ENCODE data around the gene FAM83E. TPM values are rescaled to one million over a fixed set of nuclear protein-coding genes. Genes with fewer than 3 reads are reported as not detected.

FAM83E gene
- total and polyA plus RNA-seq, 2 donors (not counting 1 experiment from before 2014, with no cell fraction given), result 0.15 to 4.1 TPM

GRCh38 chr19:48613024-48613851 is 1.6 kb downstream of the FAM83E start:
- ChIA-PET CTCF (interaction anchor here (0.5 to 1.2 kb wide), 2 partner anchors 124 to 645 kb away, joined by 3 to 4 read pairs; no protein-coding TSS in a partner anchor), POLR2A (interaction anchor here (0.8 kb wide), 1 partner anchor 29 kb away, joined by 3 read pairs; no protein-coding TSS in a partner anchor)
- no peak overlapping the region for H3K4me2 ChIP-seq (replicated peaks; ENCODE audit: low read depth, low read length, poor library complexity, severe bottlenecking)
- H2AFZ ChIP-seq (ENCODE audit: insufficient read depth, low read depth, low read length, poor library complexity, severe bottlenecking), result no peak overlapping the region
- TF ChIP-seq CTCF (IDR thresholded peaks at IDR 0.05), result no peak
- no peak for TF ChIP-seq EZH2 (IDR thresholded peaks at IDR 0.05; ENCODE audit: borderline replicate concordance, insufficient read depth, low read depth, low read length, poor library complexity, severe bottlenecking)
- no peaks in the 10 kb centered on the region for H3K27me3 Mint-ChIP-seq
- peaks cover 10% of the 10 kb centered on the region for H3K79me2 ChIP-seq (ENCODE audit: control insufficient read depth, insufficient read depth, low read length)
- H3K36me3 ChIP-seq (replicated peaks in 1 of 2; ENCODE audit: control extremely low read depth in 1 of 2, control insufficient read depth in 1 of 2, extremely low read depth in 1 of 2, insufficient read depth in 2 of 2, low read length in 1 of 2), result peaks cover 0 to 35% of the 10 kb centered on the region in 2 experiments
- H3K4me3 ChIP-seq (ENCODE audit: control extremely low read depth in 1 of 5, extremely low read depth in 1 of 5, insufficient read depth in 1 of 5, low read depth in 2 of 5, low read length in 4 of 5), result no peak overlapping the region
- no peak overlapping the region for H3K27ac Mint-ChIP-seq
- ATAC-seq (ENCODE audit: low read depth) (no peak), DNase-seq (peak; percentile 34)
- intact Hi-C loops (cut with micrococcal nuclease), result no loop called here
- no peaks in the 10 kb centered on the region for H3K9me3 Mint-ChIP-seq (ENCODE audit: insufficient read depth)
- H4K20me1 ChIP-seq (ENCODE audit: control insufficient read depth, insufficient read depth, low read length, poor library complexity, severe bottlenecking), result peaks cover 37% of the 10 kb centered on the region
- no peak overlapping the region for H3K4me3 Mint-ChIP-seq
- peaks cover 28% of the 10 kb centered on the region for H3K4me1 Mint-ChIP-seq
- H3K9me3 ChIP-seq (ENCODE audit: control extremely low read depth in 1 of 3, control insufficient read depth in 2 of 3, insufficient read depth in 1 of 3, low read length in 2 of 3), result no peaks in the 10 kb centered on the region
- H3K4me1 ChIP-seq (ENCODE audit: control insufficient read depth in 2 of 2, insufficient read depth in 2 of 2, low read length in 2 of 2), result peaks cover 10 to 26% of the 10 kb centered on the region in 2 donors
- no peaks in the 10 kb centered on the region for H3K27me3 ChIP-seq (replicated peaks in 1 of 4; ENCODE audit: control extremely low read depth in 1 of 4, control insufficient read depth in 3 of 4, insufficient read depth in 4 of 4, low read length in 3 of 4)
- H3K9ac ChIP-seq (ENCODE audit: low read length), result no peak overlapping the region
- 87% methylated on average over 39 of the region's 39 CpGs for WGBS (ENCODE audit: insufficient coverage)
- H3K27ac ChIP-seq (ENCODE audit: low read length in 2 of 2), result no peak overlapping the region

- H3K4me2 ChIP-seq (replicated peaks; ENCODE audit: low read depth, low read length, poor library complexity, severe bottlenecking), result no peak overlapping the region
- no peak for ATAC-seq (ENCODE audit: low read depth)
These were observed 3.0 kb downstream of the FAM83E start for GRCh38 chr19:48611872-48612271.

More at GRCh38 chr19:48611872-48612271, 3.0 kb downstream of the FAM83E start:
- ChIA-PET POLR2A (interaction anchor here (0.7 kb wide), 1 partner anchor 38 kb away, joined by 5 read pairs; no protein-coding TSS in a partner anchor), CTCF (interaction anchor here (4.8 kb wide), 1 partner anchor 122 kb away, joined by 51 read pairs; no protein-coding TSS in a partner anchor)
- intact Hi-C loops (cut with micrococcal nuclease), result no loop called here
- WGBS (ENCODE audit: insufficient coverage), result 93% methylated on average over 14 of the region's 14 CpGs
- Histone ChIP-seq H3K4me1 (ENCODE audit: control insufficient read depth in 2 of 2, insufficient read depth in 2 of 2, low read length in 2 of 2) (peaks cover 0 to 12% of the 10 kb centered on the region in 2 donors), H3K27ac (ENCODE audit: low read length in 2 of 2) (no peak overlapping the region), H4K20me1 (ENCODE audit: control insufficient read depth, insufficient read depth, low read length, poor library complexity, severe bottlenecking) (peaks cover 23% of the 10 kb centered on the region), H3K79me2 (ENCODE audit: control insufficient read depth, insufficient read depth, low read length) (no peaks in the 10 kb centered on the region), H2AFZ (ENCODE audit: insufficient read depth, low read depth, low read length, poor library complexity, severe bottlenecking) (no peak overlapping the region), H3K4me3 (ENCODE audit: control extremely low read depth in 1 of 5, extremely low read depth in 1 of 5, insufficient read depth in 1 of 5, low read depth in 2 of 5, low read length in 4 of 5) (no peak overlapping the region), H3K9me3 (ENCODE audit: control extremely low read depth in 1 of 3, control insufficient read depth in 2 of 3, insufficient read depth in 1 of 3, low read length in 2 of 3) (no peaks in the 10 kb centered on the region), H3K9ac (ENCODE audit: low read length) (no peak overlapping the region), H3K36me3 (replicated peaks in 1 of 2; ENCODE audit: control extremely low read depth in 1 of 2, control insufficient read depth in 1 of 2, extremely low read depth in 1 of 2, insufficient read depth in 2 of 2, low read length in 1 of 2) (peaks cover 0 to 23% of the 10 kb centered on the region in 2 experiments), H3K27me3 (replicated peaks in 1 of 4; ENCODE audit: control extremely low read depth in 1 of 4, control insufficient read depth in 3 of 4, insufficient read depth in 4 of 4, low read length in 3 of 4) (no peaks in the 10 kb centered on the region)
- H3K9me3 Mint-ChIP-seq (ENCODE audit: insufficient read depth), result no peaks in the 10 kb centered on the region
- peaks cover 15% of the 10 kb centered on the region for H3K4me1 Mint-ChIP-seq
- no peaks in the 10 kb centered on the region for H3K27me3 Mint-ChIP-seq
- TF ChIP-seq EZH2 (IDR thresholded peaks at IDR 0.05; ENCODE audit: borderline replicate concordance, insufficient read depth, low read depth, low read length, poor library complexity, severe bottlenecking) (no peak), CTCF (IDR thresholded peaks at IDR 0.05) (no peak)
- H3K4me3 Mint-ChIP-seq, result no peak overlapping the region
- no peak overlapping the region for H3K27ac Mint-ChIP-seq
- no peak for DNase-seq

Data from B cell (primary cell).